Sciatic nerve (tissue), 2 donors: ENCODE data around the gene SMAD5. TPM values are rescaled to one million over a fixed set of nuclear protein-coding genes. Genes with fewer than 3 reads are reported as not detected.

ENCODE experiments used
- ATAC-seq: fragments of 200-7000 bp; cut with Tn5 transposase; one replicate; pipeline ENCODE4 v1.9.1; 2020; ENCODE audit warnings: mild to moderate bottlenecking, moderate library complexity
- DNase-seq: peaks from one replicate; pipeline ENCODE4 v3.0.0-alpha.2; 2020; ENCODE audit warnings: low spot score
- intact Hi-C: fragments of 100-400 bp; cut with DNase I; formaldehyde crosslinking; loops from one replicate; pipeline ENCODE4 v1.14.2; 2022
- total RNA-seq: library from RNA; stranded (reverse); fragmentation: NEBNext Ultra II Directional; extraction: Animal tissue kit (Norgen Biotek cat#: 25700); gene quantifications from one replicate; pipeline ENCODE4 v1.2.1, GENCODE V29; 2021
- donor health status: DM: no; HTN: no; CAD: no.
- donor health status: DM: no; HTN: no; CAD: no.

The SMAD5 gene
- total RNA-seq, 1 donor from 2014 or later = 114 TPM

DNA sequence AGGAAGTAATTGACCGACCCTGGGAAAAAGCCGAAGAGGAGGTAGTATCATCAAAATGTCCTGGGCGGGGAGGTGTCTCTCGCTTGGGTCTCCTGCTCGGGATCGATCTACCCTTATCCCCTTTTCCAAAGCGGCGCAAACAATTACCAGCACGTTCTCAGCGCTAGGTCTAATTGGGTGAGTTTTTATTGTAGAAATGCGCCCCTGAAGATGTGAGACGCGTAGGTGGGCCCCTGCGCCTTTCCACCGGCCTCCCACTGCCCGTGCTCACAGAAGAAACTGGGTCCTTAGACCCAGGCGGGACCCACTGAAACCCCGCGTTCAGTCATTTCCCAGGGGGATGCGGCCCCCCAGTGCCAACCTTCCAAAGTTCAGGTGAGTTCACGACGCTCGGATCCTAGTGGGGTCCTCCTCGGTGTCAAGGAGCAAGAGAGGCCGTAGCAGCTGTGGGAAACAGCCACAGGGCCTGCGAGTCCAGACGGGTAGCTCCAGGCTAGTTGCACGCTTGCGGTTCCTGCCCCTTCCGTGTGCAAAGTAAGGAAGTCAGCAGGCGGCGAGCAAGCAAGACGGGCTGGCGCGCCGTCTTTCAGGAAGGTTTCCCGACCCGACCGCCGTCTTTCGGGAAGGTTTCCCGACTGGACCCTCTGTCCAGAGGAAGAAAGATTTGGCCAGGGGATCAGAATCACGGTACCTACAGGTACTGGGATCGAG lies 58.8 kb downstream of the SMAD5 start:
- ATAC-seq (no peak), DNase-seq (no peak)
- intact Hi-C loops = no loop called here

DNA sequence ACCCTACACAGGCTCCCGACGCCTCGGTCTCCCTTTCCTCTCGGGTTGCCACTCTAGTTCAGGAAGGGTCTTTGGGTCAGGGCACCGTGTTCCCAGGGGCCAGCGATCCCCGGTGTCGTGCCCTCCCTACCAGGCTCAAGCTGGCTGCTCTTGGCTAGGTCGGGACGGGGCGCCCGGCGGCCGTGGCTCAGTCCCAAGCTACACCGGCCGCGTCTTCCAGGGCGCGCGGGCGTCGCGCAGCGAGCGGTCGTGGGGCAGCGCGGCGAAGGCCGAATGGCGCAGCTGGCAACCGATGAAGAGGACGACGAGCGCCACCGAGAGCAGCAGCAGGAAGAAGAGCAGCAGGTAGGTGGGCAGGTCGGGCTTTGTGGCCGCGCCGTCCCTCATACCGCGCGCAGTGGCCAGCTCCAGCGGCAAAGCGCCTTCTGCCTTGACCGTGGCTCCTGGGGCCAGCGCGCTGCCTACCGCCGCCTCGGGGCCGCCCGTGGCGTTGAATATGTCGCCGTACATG lies 59.4 kb downstream of the SMAD5 start:
- ATAC-seq (no peak), DNase-seq (no peak)
- intact Hi-C loops = no loop called here

DNA sequence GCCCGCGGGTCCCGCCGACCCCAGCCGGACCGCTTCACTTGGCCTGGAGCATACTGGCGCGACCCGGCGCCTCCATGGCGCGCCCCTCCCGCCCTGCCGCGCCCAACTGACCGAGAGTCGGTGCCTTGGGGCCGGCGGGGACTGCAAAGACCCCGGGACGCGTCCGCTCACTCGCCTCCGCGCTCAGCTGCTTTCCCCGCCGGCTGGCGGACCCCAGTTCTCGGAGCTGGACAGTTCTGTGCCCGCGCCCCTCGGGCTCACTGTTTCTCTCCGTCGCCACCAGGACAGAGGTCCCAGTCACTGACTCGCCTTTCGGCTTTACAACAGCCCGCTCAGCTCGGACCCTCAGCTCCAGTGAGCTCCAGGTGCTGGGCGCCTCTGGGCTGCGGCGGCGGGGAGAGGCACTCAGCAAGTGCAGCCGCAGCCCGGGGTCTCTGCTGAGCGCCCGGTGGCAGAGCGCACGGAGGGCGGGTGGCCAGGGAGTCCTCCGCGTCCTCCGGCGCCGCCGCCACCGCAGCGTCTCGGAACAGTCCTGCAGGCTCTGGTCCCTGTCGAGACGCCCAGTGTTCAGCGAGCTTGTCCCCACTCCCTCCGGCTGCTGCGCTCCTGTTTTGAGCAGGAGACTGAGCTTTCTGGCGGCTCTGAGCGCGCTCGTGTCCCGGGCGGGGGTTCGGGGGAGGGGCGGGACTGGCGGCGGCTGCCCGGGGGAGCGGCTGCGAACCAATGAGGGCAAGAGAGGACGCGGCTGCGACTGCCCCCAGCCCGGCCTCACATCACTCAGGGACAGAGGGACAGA lies 60.1 kb downstream of the SMAD5 start, which contains the start of gene SMIM32:
SMIM32 (minus strand) TSS at position 637 of the 796 bp plus-strand sequence. CDS start 638 bp downstream, outside the sequence.
- no peak for DNase-seq
- ATAC-seq = no peak
- intact Hi-C loops = no loop called here

DNA sequence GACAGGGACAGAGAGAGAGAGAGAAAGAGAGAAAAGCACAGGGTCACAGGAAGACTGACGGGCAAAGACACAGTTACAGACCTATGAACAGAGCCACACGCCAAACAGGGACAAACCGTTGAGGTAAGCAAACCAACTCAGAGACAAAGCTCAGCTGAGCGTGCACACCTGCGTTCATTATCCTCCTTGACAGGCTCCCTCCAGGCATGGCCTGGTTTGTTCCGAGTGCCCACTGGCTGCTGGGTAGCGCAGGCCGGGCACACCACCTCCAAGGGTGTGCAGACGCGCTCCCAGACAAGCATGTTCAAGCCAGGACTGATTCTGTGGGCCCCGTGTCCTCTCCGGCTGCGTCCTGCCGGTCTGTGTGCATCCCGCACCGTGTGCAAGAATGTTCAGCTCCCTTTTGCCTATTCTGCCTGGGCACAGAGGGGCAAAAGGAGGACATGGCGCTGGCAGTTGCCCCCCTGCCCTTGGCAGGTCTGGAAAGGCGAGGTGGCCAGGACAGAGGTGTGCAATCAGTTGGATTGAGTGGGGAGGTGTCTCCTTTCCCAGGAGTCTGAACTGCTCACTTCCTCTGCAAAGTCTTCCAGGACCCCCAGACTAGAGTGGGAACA lies 60.8 kb downstream of the SMAD5 start:
- no peak for DNase-seq

DNA sequence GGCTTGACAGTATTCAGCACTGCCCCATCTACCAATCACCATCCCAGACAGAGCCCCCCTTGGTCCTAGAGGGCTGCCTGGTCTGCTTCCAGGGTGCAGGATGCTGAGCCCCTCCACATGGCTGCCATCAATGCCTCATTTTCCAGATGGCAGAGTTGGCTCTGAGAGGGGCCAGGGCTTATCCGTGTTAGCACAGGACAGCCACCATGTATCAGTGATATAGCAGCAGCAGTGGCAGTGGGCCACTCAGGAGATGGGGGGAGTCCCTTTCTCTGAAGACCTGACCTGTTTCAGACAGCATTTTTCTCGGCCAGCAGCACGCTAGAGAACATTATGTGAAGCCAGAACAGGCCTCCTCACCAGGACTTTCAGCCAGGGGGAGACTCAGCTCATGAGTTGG lies 61.9 kb downstream of the SMAD5 start:
- ATAC-seq = no peak
- intact Hi-C loops = no loop called here
- DNase-seq = no peak

More for the DNA sequence above, 60.8 kb downstream of the SMAD5 start:
- ATAC-seq = no peak
- intact Hi-C loops = no loop called here

DNA sequence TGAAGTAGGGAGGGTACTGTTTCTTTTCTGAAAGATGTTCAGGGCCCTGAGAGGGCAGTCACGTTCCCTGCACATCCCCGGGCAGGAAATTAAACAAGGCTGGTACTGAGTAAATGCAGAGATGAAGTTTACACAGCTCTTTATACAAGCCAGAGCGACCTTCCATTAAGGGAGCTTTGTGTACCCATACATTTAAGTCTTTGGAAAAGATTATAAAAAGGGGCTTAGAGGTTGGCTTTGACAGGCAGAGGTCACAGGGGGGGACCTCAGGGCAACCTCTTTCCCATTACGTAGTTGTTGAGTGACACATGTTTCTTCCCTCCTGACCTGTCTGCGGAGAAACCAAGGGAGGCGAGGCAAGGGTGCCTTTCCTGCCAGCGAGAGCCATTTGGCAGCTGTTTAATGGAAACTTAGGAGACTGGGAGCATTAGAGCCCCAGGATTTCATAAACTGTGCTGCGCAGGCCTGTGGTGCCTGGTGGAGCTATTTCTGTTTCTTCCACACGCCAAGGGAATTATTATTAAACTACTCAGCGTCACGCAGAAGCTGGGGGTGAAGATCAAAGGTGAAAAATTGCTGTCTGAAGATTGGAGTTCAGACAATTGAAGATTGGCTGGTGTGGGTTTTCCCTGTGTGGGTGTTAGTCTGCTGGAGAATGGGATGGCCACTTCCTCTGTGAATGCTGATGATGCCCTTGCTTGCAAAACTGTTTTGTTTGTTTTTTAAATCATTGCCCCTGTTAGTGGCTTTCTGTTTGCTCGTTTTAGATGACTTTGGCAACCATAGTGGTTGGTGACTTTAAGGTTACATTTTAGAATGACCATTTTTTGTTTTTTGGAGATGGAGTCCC lies 63.6 kb downstream of the SMAD5 start:
- DNase-seq (no peak), ATAC-seq (no peak)
- intact Hi-C loops = no loop called here

DNA sequence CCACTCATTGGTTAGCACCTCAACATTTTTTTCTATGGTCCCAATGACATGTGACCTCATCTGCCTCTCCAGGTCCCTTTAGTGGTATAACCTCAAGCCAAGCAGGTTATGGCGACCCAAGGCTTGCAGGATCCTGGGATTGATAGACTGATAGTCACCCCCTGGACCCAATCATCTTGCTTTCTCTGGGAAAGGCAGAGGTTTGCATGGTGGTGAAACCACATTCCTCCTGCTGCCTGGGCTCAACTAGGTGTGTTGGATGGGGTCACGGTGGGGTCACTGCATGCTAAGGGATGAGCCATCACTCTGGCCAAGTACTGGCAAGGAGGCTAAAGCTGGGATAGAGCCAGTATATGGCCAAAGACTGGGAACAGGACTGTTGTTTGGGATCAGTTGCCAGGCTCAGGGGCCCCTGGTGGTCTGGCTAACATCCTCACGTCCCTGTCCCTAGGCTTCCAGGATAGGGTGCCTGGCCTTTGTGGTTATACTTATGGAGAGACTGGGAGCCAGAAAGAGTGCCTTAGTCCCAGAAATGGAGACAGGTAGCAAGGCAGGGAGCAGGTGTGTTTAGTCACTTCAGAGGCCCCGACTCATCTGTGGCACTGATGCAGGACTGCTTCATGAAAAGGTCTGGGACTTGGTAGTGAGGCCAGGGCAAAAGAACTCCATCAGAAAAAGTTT lies 65.0 kb downstream of the SMAD5 start:
- ATAC-seq (no peak), DNase-seq (no peak)
- intact Hi-C loops = no loop called here

DNA sequence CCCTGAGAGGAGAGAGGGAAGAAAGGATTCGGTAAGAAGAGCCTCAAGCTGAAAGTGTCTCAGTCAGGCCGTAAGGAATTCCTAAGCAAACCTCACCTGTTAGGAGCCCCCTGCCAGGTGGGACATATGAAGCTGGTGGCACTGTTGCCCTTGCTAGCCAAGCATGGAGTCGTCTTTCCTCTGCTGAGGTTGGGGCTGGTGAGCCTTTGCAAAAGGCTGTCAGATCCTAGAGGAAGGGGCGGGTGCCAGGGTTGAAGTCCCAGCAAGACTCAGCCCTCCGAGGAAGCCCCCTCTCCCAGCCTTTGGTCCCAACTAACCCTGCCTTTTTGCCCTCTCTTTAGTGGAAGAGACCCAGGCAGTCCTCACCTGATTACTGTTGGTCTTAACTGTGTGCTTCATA lies 65.8 kb downstream of the SMAD5 start:
- ATAC-seq (no peak), DNase-seq (no peak)
- intact Hi-C loops = no loop called here

DNA sequence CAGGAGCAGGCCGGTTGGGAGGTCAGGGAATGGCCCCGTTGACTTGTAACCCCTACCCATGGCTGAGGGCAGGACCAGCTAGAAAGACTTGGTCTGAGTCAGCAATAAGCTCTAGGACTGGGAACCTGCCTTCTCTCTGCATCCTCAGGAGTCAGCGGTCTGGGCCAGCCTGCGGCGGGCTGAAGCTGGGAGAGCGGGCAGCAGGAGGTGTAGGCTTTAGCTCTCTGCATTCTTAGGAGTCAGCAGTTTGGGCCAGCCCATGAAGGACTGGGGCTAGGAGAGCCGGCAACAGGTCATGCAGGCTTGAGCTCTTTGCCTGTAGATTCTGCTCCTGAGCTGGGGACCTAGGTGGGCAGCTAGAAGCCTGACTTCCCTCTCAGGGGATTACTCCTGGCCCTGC lies 66.8 kb downstream of the SMAD5 start:
- intact Hi-C loops = no loop called here
- ATAC-seq (no peak), DNase-seq (no peak)

DNA sequence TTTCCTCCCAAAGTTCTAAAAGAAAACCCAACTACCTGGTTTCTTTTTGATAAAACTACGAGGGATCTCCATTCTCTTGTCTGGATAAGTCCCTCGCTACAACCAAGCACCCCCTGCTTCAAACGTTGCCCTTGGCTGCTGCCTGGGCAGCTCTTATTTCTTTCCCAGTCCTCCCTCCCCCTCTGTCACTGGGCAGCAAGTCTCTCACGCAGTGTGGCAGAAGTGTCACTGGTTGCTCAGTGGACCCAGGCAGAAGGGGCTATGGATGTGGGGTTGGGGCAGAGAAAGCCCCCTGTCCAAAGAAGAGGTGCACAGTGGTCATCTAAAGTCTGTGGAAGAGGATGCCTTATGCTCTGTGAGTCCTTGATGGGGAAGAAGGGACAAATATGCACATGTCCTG lies 67.5 kb downstream of the SMAD5 start:
- intact Hi-C loops = no loop called here

DNA sequence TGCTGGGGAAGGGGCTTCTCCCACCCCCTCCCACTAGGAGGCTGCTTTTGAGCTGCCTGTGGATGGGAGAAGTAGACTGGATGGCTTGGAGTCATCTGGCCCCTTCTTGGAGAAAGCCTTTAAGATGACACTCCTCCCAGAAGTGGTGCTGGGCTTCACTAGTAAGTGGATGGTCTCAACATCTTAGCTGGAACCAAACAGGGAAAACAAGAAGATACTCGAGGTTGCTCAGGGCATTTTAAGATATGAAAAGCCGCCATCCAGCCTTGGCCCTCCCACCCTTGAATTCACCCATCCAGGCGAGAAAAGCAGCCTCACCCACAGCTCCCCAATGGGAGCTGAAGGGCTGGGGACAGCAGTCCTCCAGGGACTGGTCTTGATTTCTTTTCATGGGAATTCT lies 68.1 kb downstream of the SMAD5 start:
- intact Hi-C loops = no loop called here
- ATAC-seq (no peak), DNase-seq (no peak)

More for the DNA sequence above, 67.5 kb downstream of the SMAD5 start:
- ATAC-seq (no peak), DNase-seq (no peak)

DNA sequence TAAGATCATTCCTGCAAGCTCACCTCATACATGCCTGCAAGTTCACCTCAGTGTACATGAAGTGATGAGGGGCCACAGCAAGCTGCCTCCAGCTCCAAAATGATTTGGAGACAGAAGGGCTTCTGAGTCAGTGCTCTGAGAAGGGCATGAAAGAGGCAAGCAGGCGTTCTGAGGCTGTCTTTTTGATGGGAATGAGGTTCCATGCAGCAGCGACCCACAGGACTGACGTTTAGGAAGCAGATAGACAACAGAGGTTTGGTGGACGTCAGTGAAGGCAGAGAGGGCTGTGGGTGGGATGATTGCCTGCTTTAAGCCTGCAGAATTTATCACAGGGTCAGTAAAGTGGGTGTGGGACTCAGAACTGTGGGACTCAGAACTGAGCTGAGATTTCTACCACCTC lies 69.2 kb downstream of the SMAD5 start:
- intact Hi-C loops = no loop called here
- ATAC-seq (no peak), DNase-seq (no peak)

DNA sequence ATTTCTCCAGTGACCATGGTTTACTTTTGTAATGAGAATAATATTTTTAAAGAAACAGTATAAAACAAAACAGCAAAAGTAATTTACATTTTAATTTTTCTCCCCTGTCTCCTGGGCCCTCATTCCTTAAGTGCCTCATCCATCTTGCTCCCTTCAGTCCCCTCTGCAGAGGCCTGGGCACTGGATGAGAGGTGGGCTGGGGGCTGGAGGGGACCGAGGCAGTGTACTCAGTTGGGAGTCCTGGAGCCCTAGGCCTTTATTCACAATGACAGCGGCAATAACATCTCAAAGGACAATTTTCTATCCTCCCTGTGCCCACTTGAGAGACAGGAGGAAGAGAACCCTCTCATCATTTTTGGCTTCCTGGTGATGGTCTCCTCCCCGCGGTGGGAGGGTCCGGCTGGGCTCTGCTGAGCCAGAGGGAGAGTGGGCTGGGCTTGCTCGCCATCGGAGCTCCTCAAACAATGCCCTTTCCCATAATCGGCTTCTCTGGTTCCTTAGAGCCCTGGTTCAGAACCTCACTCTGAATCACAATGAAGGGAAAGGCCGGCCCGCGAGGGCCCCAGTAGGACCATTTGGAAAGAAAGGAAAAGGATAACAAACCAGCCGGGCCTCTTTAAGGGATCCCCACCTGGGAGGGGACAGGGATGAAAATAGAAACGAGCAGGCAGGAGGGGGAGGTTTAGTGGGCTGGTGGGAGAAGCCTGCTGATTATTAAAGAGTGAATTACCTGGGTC lies 70.0 kb downstream of the SMAD5 start:
- intact Hi-C loops = no loop called here
- ATAC-seq (no peak), DNase-seq (no peak)

DNA sequence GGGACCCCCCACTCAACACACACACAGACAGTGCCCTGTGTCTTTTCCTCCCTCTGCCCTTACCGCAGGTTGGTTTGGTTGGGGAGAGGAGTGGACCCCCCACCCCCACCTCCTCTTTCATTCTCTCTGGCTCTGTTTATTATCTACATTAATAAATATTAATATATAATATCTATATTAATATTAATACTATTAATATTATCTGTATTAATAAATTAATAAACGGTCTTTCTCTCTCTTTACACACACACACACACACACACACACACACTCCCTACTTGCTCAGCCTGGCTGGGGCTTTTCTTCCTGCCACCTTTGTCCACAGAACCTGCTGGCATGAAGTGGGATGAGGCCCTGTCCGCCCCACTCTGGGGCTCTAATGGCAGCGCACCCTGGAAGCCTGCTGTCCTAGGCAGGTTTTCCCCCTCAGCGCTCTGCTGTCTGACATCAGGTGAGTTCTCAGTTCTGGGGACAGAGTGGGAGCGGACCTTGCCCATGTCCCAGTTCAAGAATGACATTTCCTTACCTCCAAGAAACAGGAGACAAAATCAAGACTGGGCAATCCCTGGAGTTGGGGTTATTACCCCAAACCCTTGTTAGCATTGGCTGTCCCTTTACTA lies 70.8 kb downstream of the SMAD5 start:
- ATAC-seq (no peak), DNase-seq (no peak)
- intact Hi-C loops = no loop called here

DNA sequence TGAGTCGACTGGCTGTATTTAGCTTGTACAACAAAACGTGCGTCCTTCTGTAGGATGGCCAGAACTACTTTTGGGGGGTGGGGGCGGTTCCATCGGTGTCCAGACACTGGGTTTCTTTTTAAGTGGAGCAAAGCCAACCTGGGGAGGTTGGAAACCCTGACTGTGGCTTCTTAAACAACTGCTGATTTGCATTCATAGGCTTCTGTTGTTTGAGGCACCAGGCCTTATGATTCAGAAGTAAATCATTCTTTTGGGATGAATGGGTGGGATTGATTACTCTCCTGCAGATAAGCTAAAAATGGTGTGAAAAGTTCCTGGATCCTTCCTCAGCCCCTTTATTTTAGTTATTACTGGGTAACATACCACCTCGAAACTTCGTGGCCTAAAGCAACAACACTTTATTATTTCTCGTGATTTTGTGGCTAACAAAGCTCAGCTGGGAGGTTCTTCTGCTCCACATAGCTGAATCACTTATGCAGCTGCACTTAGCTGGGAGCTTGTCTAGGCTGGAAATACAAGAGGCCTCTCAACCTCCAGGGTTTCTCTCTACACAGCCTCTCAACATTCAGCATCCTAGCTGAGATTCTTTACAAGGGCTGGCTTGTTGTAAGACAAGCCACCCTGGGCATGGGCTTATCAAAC lies 72.5 kb downstream of the SMAD5 start:
- DNase-seq (no peak), ATAC-seq (no peak)
- intact Hi-C loops = no loop called here

DNA sequence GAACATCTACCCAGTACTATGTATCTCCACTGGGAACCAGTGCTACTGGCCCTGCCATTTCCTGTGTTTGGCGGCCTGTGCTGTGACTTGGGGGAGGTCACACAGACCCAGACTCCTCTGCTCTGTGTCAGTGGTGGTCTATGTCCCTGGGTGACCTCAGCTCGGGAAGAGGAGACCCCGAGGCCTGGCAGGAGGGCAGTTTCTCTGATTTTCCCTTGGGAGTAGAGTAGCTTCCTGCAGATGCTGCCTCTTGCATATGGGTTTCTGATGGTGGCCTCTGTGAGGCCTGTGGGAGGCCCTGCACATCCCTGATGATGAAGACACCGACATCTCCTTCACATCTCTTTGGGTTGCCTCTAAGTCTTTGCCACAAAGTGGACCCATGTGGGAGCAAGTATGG lies 73.3 kb downstream of the SMAD5 start:
- ATAC-seq (no peak), DNase-seq (no peak)
- intact Hi-C loops = no loop called here

DNA sequence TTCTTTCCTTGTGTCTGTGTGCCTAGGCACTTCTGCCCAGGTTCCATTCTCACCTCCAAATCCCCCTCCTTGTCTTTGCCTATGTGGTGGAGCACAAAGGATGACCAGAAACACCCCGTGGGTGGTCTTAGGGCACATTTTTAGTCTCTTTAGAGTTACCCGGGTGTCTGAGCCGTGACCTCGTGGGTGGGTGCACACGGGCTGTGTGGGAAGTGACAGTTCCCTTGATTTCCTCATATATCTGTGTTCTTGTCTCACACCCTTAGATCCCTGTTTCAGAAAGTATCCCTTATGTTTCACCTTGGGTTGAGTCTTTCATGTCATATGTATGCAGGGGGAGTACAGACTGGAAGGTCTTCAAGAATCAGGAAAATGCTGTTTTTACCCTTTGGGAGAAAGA lies 73.7 kb downstream of the SMAD5 start:
- DNase-seq = no peak
- no peak for ATAC-seq
- intact Hi-C loops = no loop called here
